ENCODE data around the gene SLC9A9.
A peak's percentile ranks its signal among the peaks of the same experiment; 100 is the strongest.

SLC9A9 gene

DNA sequence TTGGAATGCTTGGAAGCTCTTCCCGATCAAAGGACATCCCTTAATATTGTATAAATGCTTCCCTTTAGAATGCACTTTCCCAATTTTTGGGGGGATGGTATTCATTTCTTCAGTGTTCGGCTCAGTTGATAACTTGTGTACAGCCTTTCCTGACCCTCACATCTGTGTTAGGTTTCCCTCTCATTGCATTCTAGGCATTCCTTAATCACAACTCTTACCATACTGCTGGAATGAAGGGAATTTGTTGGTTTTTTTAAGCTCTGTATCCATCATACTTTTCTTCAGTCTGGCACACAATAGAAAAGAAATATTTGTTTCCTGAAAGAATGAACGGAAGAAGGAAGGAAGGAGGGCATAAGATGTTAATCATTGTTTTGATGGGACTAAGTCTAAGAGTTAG, 609.2 kb downstream of the SLC9A9 start:
- TF ChIP-seq, protein P1, sequence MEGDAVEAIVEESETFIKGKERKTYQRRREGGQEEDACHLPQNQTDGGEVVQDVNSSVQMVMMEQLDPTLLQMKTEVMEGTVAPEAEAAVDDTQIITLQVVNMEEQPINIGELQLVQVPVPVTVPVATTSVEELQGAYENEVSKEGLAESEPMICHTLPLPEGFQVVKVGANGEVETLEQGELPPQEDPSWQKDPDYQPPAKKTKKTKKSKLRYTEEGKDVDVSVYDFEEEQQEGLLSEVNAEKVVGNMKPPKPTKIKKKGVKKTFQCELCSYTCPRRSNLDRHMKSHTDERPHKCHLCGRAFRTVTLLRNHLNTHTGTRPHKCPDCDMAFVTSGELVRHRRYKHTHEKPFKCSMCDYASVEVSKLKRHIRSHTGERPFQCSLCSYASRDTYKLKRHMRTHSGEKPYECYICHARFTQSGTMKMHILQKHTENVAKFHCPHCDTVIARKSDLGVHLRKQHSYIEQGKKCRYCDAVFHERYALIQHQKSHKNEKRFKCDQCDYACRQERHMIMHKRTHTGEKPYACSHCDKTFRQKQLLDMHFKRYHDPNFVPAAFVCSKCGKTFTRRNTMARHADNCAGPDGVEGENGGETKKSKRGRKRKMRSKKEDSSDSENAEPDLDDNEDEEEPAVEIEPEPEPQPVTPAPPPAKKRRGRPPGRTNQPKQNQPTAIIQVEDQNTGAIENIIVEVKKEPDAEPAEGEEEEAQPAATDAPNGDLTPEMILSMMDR (conservative IDR thresholded peaks at IDR 0.05; ENCODE audit: low read depth, low read length), result no peak
- H3K4me3 ChIP-seq (ENCODE audit: low read depth, low read length), result no peak overlapping the region
- peak; percentile 52 for DNase-seq (ENCODE audit: low read depth)

DNA sequence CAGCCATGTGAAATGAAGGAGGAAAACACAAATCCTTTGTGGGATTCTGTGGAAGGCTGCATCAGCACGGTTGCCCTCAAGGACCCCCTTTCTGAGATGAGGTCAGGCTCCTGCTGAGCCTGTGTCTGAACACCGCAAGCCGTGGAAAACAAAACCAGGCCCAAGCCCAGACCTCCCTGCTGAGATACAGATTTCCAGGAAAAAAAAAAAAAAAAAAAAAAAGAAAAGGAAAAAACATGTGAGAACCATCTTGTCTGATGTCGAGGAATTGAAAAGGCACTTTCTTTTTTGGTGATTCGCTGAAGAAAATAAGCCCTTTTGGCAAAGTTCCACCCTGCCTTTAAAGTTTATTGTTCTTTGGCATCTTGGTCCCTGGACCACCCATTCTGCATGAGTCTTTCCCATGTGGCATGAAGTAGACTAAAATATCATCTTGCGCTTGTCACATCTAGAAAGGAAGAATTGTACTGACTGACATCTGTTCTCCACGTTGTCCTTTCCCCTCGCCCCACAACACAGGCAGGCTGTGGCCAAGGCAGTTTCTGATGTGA, 611.1 kb downstream of the SLC9A9 start:
- TF ChIP-seq, protein P1 (conservative IDR thresholded peaks at IDR 0.05; ENCODE audit: low read depth, low read length), result no peak
- no peak overlapping the region for H3K4me3 ChIP-seq (ENCODE audit: low read depth, low read length)
- peak; percentile 79 for DNase-seq (ENCODE audit: low read depth)

DNA sequence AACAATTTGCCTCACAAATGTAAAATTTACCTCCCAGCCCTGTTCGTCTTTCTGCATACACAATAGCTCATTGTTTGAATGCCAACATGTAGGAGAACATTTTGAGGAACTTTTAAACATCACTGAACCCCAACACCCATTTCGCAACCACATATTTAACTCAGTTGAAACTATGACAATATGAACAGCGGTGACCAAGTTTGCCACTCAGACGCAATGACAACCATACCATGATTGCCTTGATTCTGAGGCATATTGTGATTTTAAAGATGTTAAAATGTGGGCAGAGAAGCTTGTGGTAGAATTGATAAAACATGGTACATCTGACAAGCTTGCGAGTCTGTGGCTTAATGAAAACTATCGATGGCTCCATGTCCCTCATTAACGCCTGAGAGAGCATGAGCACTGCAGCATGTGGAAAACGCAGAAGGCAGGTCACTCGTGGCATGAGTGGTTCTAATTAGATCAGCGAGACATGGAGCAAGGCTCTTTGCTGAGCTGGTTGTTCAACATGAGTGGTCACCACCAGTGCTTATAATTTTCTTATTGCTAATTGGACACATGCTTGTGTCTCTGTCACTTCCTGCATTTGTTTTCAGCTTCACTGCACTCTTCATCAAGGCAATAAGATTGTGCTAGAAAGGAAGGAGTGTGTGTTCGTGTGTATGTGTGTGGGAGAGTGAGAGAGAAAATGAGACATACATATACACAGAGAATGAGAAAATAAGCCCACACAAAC, 611.9 kb downstream of the SLC9A9 start:
- DNase-seq (ENCODE audit: low read depth), result no peak
- no peak overlapping the region for H3K4me3 ChIP-seq (ENCODE audit: low read depth, low read length)
- TF ChIP-seq, protein P1 (conservative IDR thresholded peaks at IDR 0.05; ENCODE audit: low read depth, low read length), result no peak

DNA sequence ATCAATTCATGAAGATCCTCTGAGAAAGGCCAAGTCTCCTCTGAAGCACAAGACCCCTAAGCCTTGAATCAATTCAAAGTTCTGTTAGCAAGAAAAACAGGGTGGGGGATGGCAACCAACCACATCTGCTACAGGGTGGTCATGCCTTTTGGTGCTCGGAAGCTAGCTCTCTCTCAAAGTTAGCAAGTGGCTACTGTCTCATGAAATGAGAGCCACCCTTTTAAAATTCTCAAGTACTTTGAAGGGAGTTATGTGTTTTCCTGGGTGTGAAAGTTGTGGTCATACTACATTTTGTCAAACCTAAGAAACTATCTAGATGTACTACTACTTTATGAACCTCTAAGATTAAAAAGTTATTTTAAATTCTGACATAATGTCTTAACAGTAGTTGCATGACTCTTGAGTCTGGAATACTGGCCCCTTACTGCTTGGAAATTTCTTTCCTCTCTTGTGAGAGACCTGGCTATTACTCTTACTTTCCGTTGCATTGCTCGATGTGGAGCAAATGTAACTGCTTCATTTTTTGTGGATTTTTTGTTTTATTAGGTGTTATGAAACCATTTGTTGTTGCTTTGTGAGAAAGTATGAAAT, 612.6 kb downstream of the SLC9A9 start:
- H3K4me3 ChIP-seq (ENCODE audit: low read depth, low read length), result no peak overlapping the region
- TF ChIP-seq, protein P1 (conservative IDR thresholded peaks at IDR 0.05; ENCODE audit: low read depth, low read length), result no peak
- DNase-seq (ENCODE audit: low read depth), result no peak

DNA sequence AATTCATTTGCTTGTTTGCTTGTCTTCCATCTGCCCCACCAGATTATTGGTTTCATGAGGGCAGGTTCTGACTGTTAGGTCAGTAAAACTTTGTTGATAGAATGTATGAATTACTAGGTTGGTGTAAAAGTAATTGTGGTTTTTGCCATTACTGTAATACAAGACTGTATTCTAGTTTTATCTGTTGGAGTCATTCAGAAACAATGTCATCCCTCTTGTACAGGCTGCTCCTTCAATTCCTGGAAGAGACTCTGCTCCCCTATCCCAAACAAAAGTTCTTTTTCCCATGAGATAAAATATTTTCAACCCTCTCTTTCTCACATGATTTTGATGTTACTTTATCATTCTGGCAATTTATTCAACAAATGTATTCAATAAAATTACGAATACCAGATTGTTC, 613.7 kb downstream of the SLC9A9 start:
- DNase-seq (ENCODE audit: low read depth), result peak; percentile 42
- no peak overlapping the region for H3K4me3 ChIP-seq (ENCODE audit: low read depth, low read length)

DNA sequence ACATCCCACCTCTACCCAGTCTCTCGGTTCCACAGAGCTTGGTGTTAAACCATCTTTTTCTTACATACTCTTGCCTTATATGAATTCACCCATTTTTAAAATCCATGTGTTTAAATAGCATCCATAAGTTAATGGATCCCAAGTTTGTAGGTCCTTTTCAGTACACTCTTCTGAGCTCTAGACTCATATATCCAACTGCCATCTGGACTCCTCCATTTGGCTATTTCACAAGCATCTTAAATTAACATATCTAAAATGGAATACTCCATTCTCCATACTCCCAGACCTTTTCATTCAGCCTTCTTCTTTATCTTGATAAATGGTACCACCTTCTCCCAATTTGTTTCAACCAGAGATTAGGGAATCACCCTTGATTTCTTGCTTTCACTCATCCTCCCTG, 615.3 kb downstream of the SLC9A9 start:
- H3K4me3 ChIP-seq (ENCODE audit: low read depth, low read length), result no peak overlapping the region
- DNase-seq (ENCODE audit: low read depth), result no peak
- TF ChIP-seq, protein P1 (conservative IDR thresholded peaks at IDR 0.05; ENCODE audit: low read depth, low read length), result no peak

More for the DNA sequence above, 613.7 kb downstream of the SLC9A9 start:
- TF ChIP-seq, protein P1 (conservative IDR thresholded peaks at IDR 0.05; ENCODE audit: low read depth, low read length), result no peak
